Measurements from ENCODE around the gene GMDS.

DNA sequence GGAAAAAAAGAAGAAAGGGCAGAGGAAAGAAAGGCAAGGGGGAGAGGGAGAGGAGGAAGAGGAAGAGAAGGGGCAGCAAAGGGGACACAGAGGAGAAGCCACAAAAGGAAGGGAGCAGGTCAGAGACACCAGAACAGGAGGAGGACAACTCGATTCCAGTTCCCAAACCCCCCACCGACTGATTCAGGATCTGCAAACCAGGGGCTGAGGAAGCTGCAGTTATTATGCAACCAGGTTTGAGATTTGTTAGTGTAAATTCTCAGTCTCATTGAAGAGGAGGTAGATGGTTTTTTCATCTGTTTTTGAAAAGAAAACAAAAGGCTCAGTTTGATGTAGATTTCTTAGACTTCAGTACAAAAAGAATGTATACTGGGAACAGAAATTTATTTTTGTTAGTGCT lies 432.9 kb downstream of the GMDS start:
- no peak for TF ChIP-seq CTCF (conservative IDR thresholded peaks at IDR 0.05; ENCODE audit: low read length)
- no peak for TF ChIP-seq EZH2phosphoT487 (IDR thresholded peaks at IDR 0.05; ENCODE audit: borderline replicate concordance)

Data from Loucy (cell line).